ENCODE data around the gene REM1.

Gene REM1

DNA sequence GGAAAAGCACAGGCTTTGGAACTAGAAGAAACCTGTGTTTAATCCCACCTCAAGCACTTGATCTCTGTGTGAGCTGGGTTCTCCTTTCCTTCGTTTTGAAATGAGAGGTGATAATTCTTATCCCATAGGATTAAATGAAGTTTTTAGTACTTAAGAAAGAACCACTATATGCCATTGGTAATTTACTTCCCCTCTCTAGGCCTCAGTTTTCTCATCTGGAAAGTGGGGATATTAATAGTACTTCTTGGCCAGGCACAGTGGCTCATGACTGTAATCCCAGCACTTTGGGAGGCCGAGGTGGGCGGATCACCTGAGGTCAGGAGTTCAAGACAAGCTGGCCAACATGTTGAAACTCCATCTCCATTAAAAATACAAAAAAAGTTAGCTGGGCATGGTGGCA, 14.1 kb downstream of the REM1 start:
- FAIRE-seq (no peak), DNase-seq (ENCODE audit: insufficient read length, low spot score) (no peak)
- TF ChIP-seq CTCF (IDR thresholded peaks at IDR 0.05; ENCODE audit: insufficient read depth, missing control alignments) = no peak

DNA sequence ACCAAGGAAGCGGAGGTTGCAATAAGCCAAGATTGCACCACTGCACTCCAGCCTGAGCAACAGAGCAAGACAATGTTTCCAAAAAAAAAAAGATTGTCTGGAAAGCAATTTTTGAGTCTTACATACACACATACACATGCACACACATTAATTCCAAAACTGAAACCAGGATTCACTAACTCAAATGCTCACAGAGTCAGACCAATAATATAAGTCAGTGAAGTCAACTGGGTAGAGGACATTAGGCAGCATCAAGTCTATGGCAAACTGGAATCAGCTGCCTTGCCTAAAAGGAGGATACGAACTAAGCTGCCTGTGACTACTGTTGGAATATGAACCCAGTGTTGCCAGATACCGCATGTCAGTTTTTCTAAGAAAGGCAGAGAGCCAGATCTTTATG, 15.7 kb downstream of the REM1 start:
- no peak for TF ChIP-seq CTCF (IDR thresholded peaks at IDR 0.05; ENCODE audit: insufficient read depth, missing control alignments)
- FAIRE-seq = no peak
- DNase-seq (ENCODE audit: insufficient read length, low spot score) = no peak

GRCh38 chr20:31494131-31494530, 19.0 kb downstream of the REM1 start:
- FAIRE-seq (no peak), DNase-seq (ENCODE audit: insufficient read length, low spot score) (no peak)
- peak; percentile 31 for TF ChIP-seq CTCF (IDR thresholded peaks at IDR 0.05; ENCODE audit: insufficient read depth, missing control alignments)

DNA sequence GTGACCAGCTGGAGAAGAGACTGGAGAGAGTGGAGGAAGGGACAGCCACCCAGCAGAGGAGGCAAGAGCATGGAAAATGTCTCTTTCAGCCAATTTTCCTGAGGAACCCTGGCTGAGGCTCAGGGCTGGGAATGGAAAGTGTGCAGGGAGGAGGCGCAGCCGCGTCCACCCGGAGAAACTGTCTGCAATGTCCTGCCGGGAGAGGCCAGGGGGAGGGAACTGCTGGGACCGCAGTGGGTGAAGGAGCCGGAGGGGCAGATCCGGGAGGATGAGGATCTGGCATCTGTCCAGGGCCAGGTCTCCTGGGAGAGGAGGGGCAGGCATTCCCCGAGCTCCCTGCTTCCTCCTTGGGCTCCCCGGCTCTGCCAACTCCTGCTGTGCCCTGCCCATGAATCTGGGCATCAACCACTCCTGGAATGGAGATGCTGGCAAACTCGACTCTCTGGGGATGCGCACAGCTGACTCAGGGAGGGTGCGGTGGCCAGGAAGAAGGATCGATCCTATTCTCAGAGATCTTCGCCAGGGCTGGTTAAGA, 21.7 kb downstream of the REM1 start:
- FAIRE-seq (no peak), DNase-seq (ENCODE audit: insufficient read length, low spot score) (no peak)
- TF ChIP-seq CTCF (IDR thresholded peaks at IDR 0.05; ENCODE audit: insufficient read depth, missing control alignments) = no peak

GRCh38 chr20:31497838-31498540, 22.9 kb downstream of the REM1 start:
- no peak for TF ChIP-seq CTCF (IDR thresholded peaks at IDR 0.05; ENCODE audit: insufficient read depth, missing control alignments)
- DNase-seq (ENCODE audit: insufficient read length, low spot score) (no peak), FAIRE-seq (no peak)

- TF ChIP-seq CTCF (IDR thresholded peaks at IDR 0.05; ENCODE audit: insufficient read depth, missing control alignments) = no peak
Observed at GRCh38 chr20:31500527-31500926, 25.4 kb downstream of the REM1 start.

More at GRCh38 chr20:31500527-31500926, 25.4 kb downstream of the REM1 start:
- FAIRE-seq = no peak
- DNase-seq (ENCODE audit: insufficient read length, low spot score) = no peak

Data from D721Med (cell line).